ENCODE results near the gene KLHL7. TPM values are rescaled to one million over a fixed set of nuclear protein-coding genes. Genes with fewer than 3 reads are reported as not detected.
A peak's percentile ranks its signal among the peaks of the same experiment; 100 is the strongest.

Gene KLHL7
- total and polyA plus RNA-seq, 8 donors, result 8.4 to 55.9 (median 17.6) TPM

DNA sequence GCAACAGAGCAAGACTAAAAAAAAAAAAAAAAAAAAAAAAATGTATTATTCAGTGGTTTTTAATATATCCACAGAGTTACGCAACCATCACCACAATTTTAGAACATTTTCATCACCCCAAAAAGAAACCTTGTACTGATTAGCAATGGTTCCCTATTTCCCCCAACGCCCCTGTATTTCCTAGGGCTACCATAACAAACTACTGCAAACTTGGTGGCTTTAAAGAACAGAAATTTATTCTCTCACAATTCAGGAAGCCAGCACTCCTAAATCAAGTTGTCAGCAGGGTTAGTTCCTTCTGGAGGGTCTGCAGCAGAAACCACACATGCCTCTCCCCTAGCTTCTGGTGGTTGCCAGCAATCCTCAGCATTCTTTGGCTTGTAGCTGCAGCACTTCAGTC is 70.4 kb downstream of the KLHL7 start:
- H3K36me3 ChIP-seq, result peaks cover 0 to 31% (median 17%) of the 10 kb centered on the region in 4 donors
- H3K9me3 ChIP-seq, result no peaks in the 10 kb centered on the region
- 72 to 93% (median 90%) methylated on average over 2 of the region's 2 CpGs for WGBS, 5 donors
- no peaks in the 10 kb centered on the region for H3K27me3 ChIP-seq
- no peak for DNase-seq
- TF ChIP-seq POLR2AphosphoS5 (IDR thresholded peaks at IDR 0.05), result no peak
- TF ChIP-seq EP300 (IDR thresholded peaks at IDR 0.05), result no peak
- TF ChIP-seq POLR2A (IDR thresholded peaks at IDR 0.05), result no peak
- no peak for TF ChIP-seq CTCF (IDR thresholded peaks at IDR 0.05)
- H3K4me1 ChIP-seq, result peaks cover 0 to 4% (median 2%) of the 10 kb centered on the region in 4 donors
- no peak overlapping the region for H3K27ac ChIP-seq
- no peak overlapping the region for H3K4me3 ChIP-seq
- intact Hi-C loops (cut with DNase I; ENCODE audit: low total_unique reads), result no loop called here

- intact Hi-C loops (cut with DNase I; ENCODE audit: low total_unique reads), result no loop called here
Measured at GRCh38 chr7:23181684-23182553, 76.3 kb downstream of the KLHL7 start, which contains the start of gene NUP42. Gene NUP42 (plus strand): TSS chr7:23182048. CDS start chr7:23182086, 38 bp downstream.

DNA sequence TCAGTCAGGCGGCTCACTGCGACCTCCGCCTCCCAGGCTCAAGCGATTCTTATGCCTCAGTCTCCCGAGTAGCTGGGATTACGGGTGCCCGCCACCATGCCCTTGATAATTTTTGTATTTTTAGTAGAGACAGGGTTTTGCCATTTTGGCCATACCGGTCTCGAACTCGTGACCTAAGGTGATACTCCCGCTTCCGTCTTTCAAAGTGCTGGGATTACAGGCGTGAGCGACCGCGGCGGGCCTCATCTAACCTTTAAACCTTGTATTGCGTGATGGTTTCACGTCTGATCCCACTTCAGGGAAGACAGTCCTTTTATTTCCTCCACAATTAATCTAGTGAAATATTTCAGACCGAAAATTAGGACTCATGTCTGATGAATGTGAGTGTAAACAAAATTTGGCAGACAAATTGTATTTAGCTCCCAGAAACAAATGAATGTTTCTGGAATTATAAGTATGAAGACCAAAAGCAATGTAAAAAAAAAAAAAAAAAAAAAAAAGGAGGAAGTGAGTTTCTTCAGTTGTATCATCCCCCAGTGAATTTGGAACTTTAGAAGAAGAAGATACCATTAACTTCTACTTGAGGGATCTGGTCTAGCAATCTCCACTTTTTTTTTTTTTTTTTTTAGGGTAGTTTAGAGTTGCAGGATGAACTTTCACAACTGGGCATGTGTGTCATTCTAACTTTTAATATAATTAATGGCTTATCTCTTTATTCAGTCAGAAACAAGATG is 77.9 kb downstream of the KLHL7 start:
- Histone ChIP-seq H3K9me3 (no peaks in the 10 kb centered on the region), H3K27me3 (no peaks in the 10 kb centered on the region), H3K27ac (peak overlapping the region in 1 of 5 donors; percentile 97), H3K36me3 (peaks cover 6 to 35% (median 32%) of the 10 kb centered on the region in 4 donors), H3K4me3 (peak overlapping the region in 3 of 4 donors; percentile 82 to 87 (median 85)), H3K4me1 (peaks cover 8 to 48% (median 30%) of the 10 kb centered on the region in 4 donors)
- intact Hi-C loops (cut with DNase I; ENCODE audit: low total_unique reads), result no loop called here
- 91 to 94% (median 94%) methylated on average over 20 of the region's 20 CpGs for WGBS, 5 donors
- TF ChIP-seq POLR2A (IDR thresholded peaks at IDR 0.05), result no peak
- no peak for TF ChIP-seq POLR2AphosphoS5 (IDR thresholded peaks at IDR 0.05)
- TF ChIP-seq EP300 (IDR thresholded peaks at IDR 0.05), result no peak
- no peak for TF ChIP-seq CTCF (IDR thresholded peaks at IDR 0.05)
- DNase-seq, result no peak

More at GRCh38 chr7:23181684-23182553, 76.3 kb downstream of the KLHL7 start, which contains the start of gene NUP42:
- Histone ChIP-seq H3K36me3 (peaks cover 2 to 20% (median 17%) of the 10 kb centered on the region in 4 donors), H3K27me3 (no peaks in the 10 kb centered on the region), H3K9me3 (no peaks in the 10 kb centered on the region), H3K4me1 (peaks cover 8 to 48% (median 30%) of the 10 kb centered on the region in 4 donors), H3K4me3 (peak within 1 kb of the TSS; percentile 82 to 88 (median 86)), H3K27ac (peak within 1 kb of the TSS; percentile 91 to 97 (median 95))
- 0% methylated on average over 29 to 63 of the region's 63 CpGs for WGBS, 5 donors
- DNase-seq, result peak; percentile 96 to 99
- peak; percentile 94 to 96 (median 96) for TF ChIP-seq POLR2AphosphoS5 (IDR thresholded peaks at IDR 0.05)
- no peak for TF ChIP-seq POLR2A (IDR thresholded peaks at IDR 0.05)
- TF ChIP-seq EP300 (IDR thresholded peaks at IDR 0.05), result peak; percentile 43
- no peak for TF ChIP-seq CTCF (IDR thresholded peaks at IDR 0.05)

DNA sequence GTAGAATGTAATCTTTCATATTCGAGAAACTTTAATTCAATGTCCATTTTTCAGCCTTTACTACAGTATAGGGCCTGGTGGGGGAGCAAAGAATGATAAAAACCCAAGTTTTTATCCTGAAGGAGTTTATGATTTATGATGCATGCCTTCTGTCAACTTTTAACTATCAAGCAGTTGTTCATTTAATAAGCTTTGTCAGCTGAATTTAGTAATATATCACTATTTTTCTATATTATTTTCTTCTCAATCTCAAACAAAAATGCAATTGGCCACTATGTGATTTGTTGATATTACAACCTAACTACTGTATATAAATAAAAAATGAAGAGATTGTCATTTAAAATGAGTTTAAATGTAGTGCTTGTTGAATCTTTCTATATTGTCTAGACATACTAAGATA is 78.7 kb downstream of the KLHL7 start:
- no peaks in the 10 kb centered on the region for H3K27me3 ChIP-seq
- no peak for DNase-seq
- intact Hi-C loops (cut with DNase I; ENCODE audit: low total_unique reads), result no loop called here
- peaks cover 8 to 43% (median 41%) of the 10 kb centered on the region in 4 donors for H3K36me3 ChIP-seq
- H3K4me1 ChIP-seq, result peaks cover 8 to 48% (median 30%) of the 10 kb centered on the region in 4 donors
- 62 to 86% (median 76%) methylated on average over 1 of the region's 1 CpG for WGBS, 5 donors
- H3K9me3 ChIP-seq, result no peaks in the 10 kb centered on the region
- TF ChIP-seq POLR2AphosphoS5 (IDR thresholded peaks at IDR 0.05) (no peak), CTCF (IDR thresholded peaks at IDR 0.05) (no peak), EP300 (IDR thresholded peaks at IDR 0.05) (no peak), POLR2A (IDR thresholded peaks at IDR 0.05) (no peak)
- no peak overlapping the region for H3K27ac ChIP-seq
- H3K4me3 ChIP-seq, result no peak overlapping the region
